GM21381 (cell line): ENCODE data around the gene EFCAB6.

ENCODE experiments used
- ATAC-seq: cut with Tn5 transposase; IDR thresholded peaks from one replicate; pipeline ENCODE4 v1.9.1; 2021; ENCODE audit warnings: mild to moderate bottlenecking, moderate library complexity; ENCODE audit not compliant: unreplicated experiment

Gene EFCAB6

DNA sequence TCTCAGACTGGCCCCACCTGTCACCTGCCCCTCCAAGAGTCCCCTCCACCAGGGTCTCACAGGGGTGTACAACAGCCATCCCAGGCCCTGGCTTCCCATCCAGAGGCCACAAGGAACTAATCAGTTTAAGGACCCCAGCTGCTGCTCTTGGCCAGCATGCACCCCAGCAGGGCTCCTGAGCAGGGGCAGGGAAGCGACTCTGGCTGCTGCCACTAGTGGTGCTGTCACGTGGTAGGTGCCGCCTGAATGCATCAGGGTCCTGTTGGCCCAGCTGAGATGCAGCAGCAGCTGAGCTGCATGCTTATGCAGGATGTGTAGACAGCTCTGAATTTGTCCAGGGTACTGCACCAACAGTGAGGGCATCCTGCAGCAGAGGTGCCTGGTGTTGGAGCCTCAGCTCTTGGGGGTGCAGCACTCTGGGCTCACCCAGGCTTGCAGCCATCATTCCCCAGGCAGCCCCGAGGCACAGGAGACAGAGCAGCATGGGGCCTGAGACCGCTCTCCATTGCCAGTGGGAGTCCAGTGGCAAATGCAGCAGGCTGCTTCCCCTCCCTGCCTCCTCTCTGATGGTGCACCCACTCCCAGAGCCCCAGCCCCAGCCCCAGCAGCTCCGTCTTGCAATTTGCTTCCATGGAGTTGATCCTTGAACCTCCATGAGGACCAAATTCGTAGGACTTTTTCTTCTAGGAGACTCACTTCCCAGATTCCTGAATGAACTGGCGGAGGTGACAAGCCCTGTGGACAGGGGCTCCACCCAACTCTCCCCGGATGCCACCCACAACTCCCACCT, 301.6 kb downstream of the EFCAB6 start:
- ATAC-seq: no peak

DNA sequence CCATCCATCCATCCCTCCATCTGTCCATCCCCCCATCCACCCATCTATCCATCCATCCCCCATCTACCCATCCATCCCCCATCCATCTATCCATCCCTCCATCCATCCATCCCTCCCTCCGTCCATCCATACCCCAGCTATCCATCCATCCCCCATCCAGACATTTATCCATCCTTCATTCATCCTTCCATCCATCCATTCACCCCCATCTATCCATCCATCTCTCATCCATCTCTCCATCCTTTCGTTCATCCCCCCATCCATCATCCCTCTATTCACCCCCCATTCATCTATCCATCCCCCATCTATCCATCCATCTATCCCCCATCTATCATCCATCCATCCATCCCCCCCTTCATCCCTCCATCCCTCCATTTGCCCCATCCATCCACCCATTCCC, 302.8 kb downstream of the EFCAB6 start:
- no peak for ATAC-seq

GRCh38 chr22:43508489-43508888, 303.6 kb downstream of the EFCAB6 start:
- no peak for ATAC-seq

DNA sequence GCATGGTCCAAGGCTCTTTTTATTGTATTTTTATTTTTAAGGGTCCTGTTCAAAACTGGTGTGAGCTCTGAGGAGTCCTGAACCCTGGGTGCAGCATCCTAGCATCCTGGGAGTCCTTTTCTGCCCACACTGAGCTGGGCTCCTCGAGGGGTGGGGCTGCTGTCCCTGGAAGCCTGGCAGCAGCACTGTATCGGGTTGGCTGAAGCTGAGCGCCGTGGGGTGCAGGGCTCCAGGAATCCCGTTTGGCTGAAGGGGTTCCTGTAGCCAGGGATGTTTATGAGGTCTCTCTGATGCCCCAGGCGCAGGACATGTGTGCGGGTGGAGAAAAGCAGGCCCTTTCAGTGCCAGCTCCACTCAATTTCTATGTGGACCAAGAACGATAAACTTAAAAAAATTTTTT, 304.9 kb downstream of the EFCAB6 start:
- no peak for ATAC-seq

DNA sequence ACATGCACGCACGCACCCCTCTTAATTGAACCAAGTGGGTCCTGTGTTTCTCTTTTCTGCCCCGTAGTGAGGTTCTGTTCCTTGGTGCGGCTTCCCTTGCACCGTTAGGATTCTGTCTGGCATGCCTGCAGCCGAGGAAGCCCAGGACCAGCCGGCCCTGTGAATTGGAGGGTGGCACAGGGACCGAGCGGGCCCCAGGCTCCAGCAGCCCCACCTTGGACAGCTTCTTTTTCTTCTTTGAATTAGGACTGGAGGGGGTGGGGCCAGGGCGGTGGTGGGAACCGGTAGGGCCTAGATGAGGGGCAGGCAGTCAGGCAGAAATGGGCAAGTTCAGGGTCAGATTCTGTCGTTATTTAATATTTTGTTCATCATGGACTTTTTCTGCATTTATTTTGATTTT, 305.6 kb downstream of the EFCAB6 start:
- ATAC-seq: no peak

DNA sequence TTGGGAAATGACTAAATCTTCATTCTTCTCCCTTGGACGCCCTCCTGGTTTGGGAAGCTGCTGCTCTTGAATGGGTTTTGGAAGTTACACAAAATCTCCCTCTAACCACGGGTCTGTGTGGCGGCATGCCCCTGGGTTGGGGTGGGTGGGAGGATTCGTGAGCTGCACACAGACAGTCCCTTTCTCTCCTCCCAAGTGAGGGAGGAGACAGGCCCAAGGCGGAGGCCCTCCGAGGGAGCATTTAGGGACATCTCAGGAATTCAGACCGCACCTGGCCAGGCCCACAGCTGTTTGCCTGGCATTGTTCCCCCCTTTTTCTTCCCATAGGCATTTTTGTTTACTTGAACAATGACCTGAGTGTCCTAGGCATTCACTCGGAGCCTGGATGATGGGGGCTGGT, 306.2 kb downstream of the EFCAB6 start:
- ATAC-seq: no peak

DNA sequence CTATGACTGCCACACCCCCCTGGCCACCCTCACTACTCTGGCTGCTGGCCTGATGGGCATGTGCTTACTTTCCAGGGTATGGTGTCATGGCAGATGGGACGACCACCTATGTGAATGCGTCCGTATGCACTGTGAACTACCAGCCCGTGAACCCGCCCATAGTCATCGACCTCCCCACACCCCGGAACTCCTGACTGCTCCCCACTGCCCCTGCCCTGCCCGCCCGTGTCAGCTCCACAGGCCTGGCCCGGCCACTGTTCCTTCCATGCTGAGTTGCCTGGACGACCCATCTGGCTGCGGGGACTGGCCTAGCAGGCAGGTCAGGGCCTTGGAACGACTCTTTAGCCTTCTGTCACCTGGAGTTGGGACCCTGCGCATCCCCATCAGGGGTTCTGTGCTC, 306.7 kb downstream of the EFCAB6 start:
- no peak for ATAC-seq

DNA sequence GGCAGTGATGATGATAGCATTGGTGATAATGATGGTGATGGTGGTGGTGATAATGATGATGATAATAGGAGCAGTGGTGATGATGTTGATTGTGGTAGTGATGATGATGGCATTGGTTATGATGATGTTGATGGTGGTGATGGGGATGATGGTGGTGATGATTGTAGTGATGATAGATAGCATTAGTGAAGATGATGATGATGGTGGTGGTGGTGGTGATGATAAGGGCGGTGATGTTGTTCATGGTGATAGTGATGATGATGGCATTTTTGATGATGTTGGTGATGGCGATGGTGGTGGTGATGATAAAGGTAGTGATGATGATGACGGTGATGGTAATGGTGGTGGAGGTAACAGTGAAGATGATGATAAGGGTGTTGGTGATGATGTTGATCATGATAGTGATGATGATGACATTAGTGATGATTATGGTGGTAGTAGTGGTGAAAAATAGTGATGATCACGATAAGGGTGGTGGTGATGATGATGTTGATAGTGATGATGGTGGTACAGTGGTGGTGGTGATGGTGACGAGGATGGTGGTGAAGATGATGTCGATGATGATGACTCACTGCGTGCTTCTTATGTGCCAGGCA, 307.3 kb downstream of the EFCAB6 start:
- no peak for ATAC-seq

GRCh38 chr22:43504068-43504467, 308.0 kb downstream of the EFCAB6 start:
- no peak for ATAC-seq

DNA sequence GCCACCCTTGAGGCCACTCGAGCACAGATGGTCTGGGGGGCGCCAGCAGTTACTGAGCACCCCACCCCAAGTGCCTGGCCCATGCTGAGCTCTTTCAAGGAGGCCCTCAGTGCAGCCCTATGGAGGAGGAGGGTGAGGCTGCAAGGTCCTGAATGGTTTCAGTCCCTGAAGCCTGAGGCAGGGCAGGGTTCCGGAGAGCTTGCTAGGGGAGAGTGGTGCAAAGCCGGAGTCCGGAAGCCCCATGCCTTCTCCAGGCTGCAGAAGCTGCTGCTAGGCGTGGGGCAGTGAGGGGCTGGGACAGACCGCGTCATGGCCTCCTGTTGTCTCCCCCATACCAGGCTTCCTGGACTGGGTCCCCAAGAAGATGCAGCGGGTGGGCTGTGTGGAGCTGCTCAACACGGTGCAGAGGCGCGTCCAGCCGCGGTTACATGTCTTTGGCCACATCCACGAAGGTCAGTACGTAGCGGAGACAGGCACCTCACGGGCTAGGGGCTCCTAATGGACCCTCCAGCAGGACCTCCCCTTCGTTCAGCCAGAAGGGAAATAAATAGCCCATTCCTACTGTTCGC, 309.7 kb downstream of the EFCAB6 start:
- ATAC-seq: no peak

DNA sequence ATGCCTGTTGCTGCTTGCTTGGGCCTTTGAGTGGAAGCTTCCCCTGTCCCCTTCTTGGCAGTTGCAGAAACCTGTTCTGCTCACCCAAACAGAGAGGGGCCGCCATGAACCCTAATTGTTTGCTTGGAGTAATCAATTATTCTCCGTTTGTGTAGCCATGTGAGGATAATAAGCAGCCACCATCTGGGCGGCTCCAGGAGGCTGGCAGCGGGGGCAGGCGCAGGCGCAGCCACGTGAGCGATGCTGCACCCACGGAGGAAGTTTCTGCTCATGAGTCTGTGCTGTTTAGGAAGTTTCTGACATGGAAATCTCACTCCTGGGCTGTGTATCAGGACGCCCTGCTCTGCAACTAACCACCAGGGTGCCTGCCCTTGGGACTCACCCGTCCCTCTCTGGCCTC, 310.2 kb downstream of the EFCAB6 start:
- no peak for ATAC-seq

DNA sequence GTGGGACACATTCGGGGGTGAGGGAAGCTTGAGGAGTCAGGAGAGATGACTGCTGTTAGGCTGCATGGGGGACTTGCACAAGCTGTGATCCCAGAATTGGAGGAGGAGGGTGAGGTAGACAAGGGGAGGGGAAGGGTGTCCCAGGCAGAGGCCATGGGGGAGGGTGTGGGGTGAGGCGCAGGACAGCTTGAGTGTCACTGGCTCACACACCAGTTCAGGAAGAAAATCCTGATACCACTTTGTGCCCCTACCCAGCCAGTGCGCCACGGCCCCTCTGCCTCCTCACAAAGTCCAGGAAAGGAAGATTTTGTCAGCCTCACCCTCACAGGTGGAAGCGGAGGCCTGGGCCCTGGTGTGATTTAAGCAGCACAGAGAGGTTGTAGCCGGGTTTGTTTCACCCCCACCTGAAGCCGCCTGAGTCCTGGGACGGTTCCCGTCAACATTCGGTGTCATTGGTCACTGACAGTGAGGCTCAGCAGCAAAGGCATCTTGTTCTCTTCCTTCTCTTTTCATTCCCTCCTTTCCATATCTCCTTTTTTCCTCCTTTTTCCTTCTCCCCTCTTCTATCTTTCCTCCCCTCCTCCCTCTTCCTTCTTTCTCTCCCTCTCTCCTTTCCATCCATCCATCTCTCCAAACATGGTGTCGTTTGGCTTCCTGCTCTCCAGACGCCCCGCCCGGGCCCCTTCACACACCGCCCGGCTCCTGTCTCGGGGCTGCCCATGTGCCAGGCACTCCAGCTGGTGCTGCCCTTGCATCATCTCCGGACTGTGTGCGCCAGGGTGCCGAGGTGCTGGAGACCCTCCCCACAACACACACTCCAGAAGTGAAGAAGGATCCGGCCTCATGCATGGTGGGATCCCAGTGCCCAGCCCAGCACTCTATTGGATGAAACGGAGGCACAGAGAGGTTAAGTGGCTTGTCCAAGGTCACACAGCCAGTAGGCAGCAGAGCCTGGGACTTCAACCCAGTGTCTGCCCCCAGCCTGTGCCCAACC, 311.0 kb downstream of the EFCAB6 start:
- no peak for ATAC-seq

GRCh38 chr22:43498856-43499253, 313.2 kb downstream of the EFCAB6 start:
- no peak for ATAC-seq

DNA sequence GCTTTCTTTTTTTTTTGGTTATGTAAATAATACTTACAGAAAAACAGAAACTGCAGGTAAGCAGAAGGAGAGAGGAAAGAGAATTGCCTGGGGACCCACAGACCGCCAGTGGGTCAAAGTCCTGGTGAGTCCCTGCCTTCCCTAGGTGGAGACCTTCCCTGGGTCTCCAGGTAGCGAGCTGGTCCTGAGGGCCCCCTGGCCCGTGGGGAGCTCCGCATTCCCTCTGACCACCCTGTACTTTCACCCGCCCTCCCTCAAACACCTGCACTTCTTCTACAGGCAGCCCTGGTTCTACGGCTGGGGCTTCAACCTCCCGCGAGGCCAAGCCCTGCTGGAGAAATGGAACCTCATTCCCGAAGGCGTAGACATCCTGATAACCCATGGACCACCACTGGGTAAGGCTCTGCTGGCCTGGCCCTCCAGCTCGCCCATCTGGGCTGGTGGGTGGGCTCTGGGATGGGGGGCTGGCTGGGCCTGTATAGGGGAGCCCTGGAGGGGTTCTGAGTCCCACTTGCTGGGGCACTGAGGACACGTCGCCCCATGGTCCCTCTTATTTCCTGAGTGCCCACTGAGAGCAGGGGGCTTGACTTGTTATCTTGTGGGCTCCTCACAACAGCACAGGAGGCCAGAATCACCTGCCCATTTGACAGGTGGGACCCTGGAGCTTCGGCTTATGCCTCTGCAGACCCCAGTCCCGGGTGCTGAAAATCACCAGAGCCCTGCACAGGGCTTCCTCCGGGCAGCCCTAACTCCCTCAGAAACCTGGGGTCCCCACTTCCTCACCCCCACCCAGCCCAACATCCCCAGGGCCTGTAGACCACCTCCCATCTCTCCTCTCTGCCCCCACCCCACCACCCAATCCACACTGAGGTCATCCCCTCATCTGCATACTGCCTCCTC, 313.9 kb downstream of the EFCAB6 start:
- ATAC-seq: no peak

- ATAC-seq: no peak
Measured at GRCh38 chr22:43493297-43493696, 318.8 kb downstream of the EFCAB6 start.

DNA sequence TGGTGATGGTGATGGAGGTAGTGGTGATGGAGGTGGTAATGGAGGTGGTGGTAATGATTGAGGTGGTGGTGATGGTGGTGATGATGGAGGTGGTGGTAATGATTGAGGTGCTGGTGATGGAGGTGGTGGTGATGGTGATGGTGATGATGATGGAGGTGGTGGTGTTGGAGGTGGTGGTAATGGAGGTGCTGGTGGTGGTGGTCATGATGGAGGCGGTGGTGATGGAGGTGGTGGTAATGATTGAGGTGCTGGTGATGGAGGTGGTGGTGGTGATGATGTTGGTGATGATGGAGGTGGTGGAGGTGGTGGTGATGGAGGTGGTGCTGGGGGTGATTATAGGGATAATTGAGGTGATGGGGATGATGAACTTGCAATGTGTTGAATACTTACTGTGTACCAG, 320.4 kb downstream of the EFCAB6 start:
- no peak for ATAC-seq

- ATAC-seq: no peak
Measured at GRCh38 chr22:43491177-43491576, 320.9 kb downstream of the EFCAB6 start.

DNA sequence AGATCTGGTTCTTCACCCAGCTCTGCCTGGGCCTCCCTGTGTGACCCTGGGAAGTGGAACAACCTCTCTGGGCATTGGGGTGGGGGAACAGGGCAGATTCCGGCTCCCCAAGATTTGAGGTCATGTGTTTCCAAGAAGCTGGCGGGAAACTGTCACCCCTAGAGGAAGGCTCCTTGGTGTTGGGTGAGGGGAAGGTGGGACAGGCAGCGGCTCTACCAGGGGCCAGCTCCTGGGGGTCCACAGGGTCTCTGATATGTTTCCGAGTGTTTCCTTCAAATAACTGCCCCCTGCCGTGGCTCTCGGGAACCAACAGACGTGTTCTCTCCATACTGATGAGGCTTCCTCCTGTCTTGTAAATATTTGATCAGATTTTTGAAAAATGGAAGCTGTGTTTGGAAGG, 321.8 kb downstream of the EFCAB6 start:
- ATAC-seq: no peak

GRCh38 chr22:43488937-43489336, 323.2 kb downstream of the EFCAB6 start:
- no peak for ATAC-seq
